Bone marrow (tissue), 2 donors: ENCODE results near the gene PGLYRP2.

Source experiments
- DNase-seq, 2 donors: peaks; one replicate each; lab custom pipeline; 2025; lab: John Stamatoyannopoulos, UW

Gene PGLYRP2

GRCh38 chr19:15424692-15425272 lies 54.5 kb downstream of the PGLYRP2 start:
- no peak for DNase-seq

- no peak for DNase-seq
Observed at GRCh38 chr19:15424121-15424520, 55.2 kb downstream of the PGLYRP2 start.

GRCh38 chr19:15423130-15423529 lies 56.2 kb downstream of the PGLYRP2 start:
- no peak for DNase-seq

- no peak for DNase-seq
Observed at GRCh38 chr19:15422296-15423075, 56.8 kb downstream of the PGLYRP2 start.

GRCh38 chr19:15421721-15422260 lies 57.5 kb downstream of the PGLYRP2 start:
- no peak for DNase-seq

- DNase-seq: no peak
Observed at GRCh38 chr19:15421136-15421695, 58.1 kb downstream of the PGLYRP2 start.

- DNase-seq: no peak
Observed at GRCh38 chr19:15419413-15420025, 59.8 kb downstream of the PGLYRP2 start.
